A673 (cell line): ENCODE results near the gene NDE1. TPM values are rescaled to one million over a fixed set of nuclear protein-coding genes. Genes with fewer than 3 reads are reported as not detected.

Experiments
- BruUV-seq: library from RNA; stranded (reverse); fragments of 400-500 nt; replicated peaks from 2 replicates; lab custom pipeline; 2021; lab: Mats Ljungman, UMichigan
- CTCF ChIA-PET: fragments of 300-600 bp; sonication (Branson Sonifier 250); formaldehyde crosslinking; loops from one replicate; lab custom pipeline; 2022; ENCODE audit warnings: antibody characterized with exemption; lab: Charles Lee
- POLR2A ChIA-PET: fragments of 300-600 bp; sonication (Branson Sonifier 250); formaldehyde crosslinking; loops from one replicate; lab custom pipeline; 2022; ENCODE audit warnings: antibody characterized with exemption; ENCODE audit not compliant: low non-redundant PET; lab: Charles Lee
- DNase-seq: peaks from one replicate; pipeline ENCODE4 v3.0.0-alpha.2; 2015; ENCODE audit warnings: low spot score
- H3K27ac ChIP-seq: fragments of 200-600 bp; sonication (generic); 2 replicates; pipeline ENCODE4 v1.5.1; 2016; ENCODE audit warnings: mixed run types, low read depth, mild to moderate bottlenecking, mixed read lengths, antibody characterized with exemption, low read length; ENCODE audit not compliant: poor library complexity, severe bottlenecking
- H3K27me3 ChIP-seq: fragments of 200-600 bp; sonication (generic); replicated peaks from 2 replicates; pipeline ENCODE4 v1.6.1; 2017; ENCODE audit warnings: mixed run types, low read depth, mild to moderate bottlenecking, mixed read lengths, antibody characterized with exemption, low read length; ENCODE audit not compliant: insufficient read depth, poor library complexity
- H3K36me3 ChIP-seq: fragments of 200-600 bp; sonication (generic); 2 replicates; pipeline ENCODE4 v1.6.1; 2016; ENCODE audit warnings: mixed run types, mild to moderate bottlenecking, mixed read lengths, antibody characterized with exemption, low read length; ENCODE audit not compliant: insufficient read depth, poor library complexity, severe bottlenecking
- H3K4me1 ChIP-seq: fragments of 200-600 bp; sonication (generic); 2 replicates; pipeline ENCODE4 v1.6.1; 2017; ENCODE audit warnings: mixed run types, mild to moderate bottlenecking, mixed read lengths, antibody characterized with exemption, low read length; ENCODE audit not compliant: insufficient read depth, poor library complexity, severe bottlenecking
- H3K4me3 ChIP-seq: fragments of 200-600 bp; sonication (generic); 2 replicates; pipeline ENCODE4 v1.5.1; 2016; ENCODE audit warnings: low read depth, mixed run types, mild to moderate bottlenecking, mixed read lengths, low read length; ENCODE audit not compliant: poor library complexity, severe bottlenecking
- H3K9me3 ChIP-seq: fragments of 200-600 bp; sonication (generic); 2 replicates; pipeline ENCODE4 v1.6.1; 2016; ENCODE audit warnings: mixed run types, low read depth, mild to moderate bottlenecking, mixed read lengths, antibody characterized with exemption, low read length; ENCODE audit not compliant: poor library complexity, severe bottlenecking
- CTCF ChIP-seq: fragments of 300-800, 200-600 bp; sonication (generic); conservative IDR thresholded peaks from 2 replicates; pipeline ENCODE4 v1.5.1; 2017; ENCODE audit warnings: low read depth, mild to moderate bottlenecking, antibody characterized with exemption, low read length, moderate library complexity, mixed read lengths
- EZH2 ChIP-seq: fragments of 200-600 bp; sonication (generic); IDR thresholded peaks from 2 replicates; pipeline ENCODE4 v1.6.1; 2017; ENCODE audit warnings: borderline replicate concordance, low read depth, mild to moderate bottlenecking, mixed read lengths, antibody characterized with exemption, low read length; ENCODE audit not compliant: poor library complexity, severe bottlenecking
- intact Hi-C: fragments of 100-400 bp; cut with micrococcal nuclease; formaldehyde crosslinking; loops from one replicate; pipeline ENCODE4 v1.10.0; 2022; ENCODE audit not compliant: unreplicated experiment
- total RNA-seq: library from RNA; stranded (reverse); gene quantifications from 2 replicates; pipeline ENCODE4 v1.2.3, GENCODE V29; 2021

Gene NDE1
- total RNA-seq, 1 experiment from 2014 or later, result 78.1 TPM

GRCh38 chr16:15694499-15694898 lies 44.5 kb downstream of the NDE1 start:
- Histone ChIP-seq H3K27ac (no peak overlapping the region), H3K9me3 (no peaks in the 10 kb centered on the region), H3K27me3 (no peaks in the 10 kb centered on the region), H3K36me3 (peaks cover 87% of the 10 kb centered on the region), H3K4me3 (no peak overlapping the region), H3K4me1 (no peaks in the 10 kb centered on the region)
- intact Hi-C loops, result no loop called here
- CTCF ChIA-PET, result no interaction called here
- POLR2A ChIA-PET, result no interaction called here
- no TSS peak for BruUV-seq
- TF ChIP-seq EZH2, result no peak
- no peak for TF ChIP-seq CTCF
- no peak for DNase-seq

GRCh38 chr16:15699819-15700218 lies 49.8 kb downstream of the NDE1 start:
- H3K9me3 ChIP-seq, result no peaks in the 10 kb centered on the region
- DNase-seq, result no peak
- H3K4me1 ChIP-seq, result no peaks in the 10 kb centered on the region
- H3K36me3 ChIP-seq, result peaks cover 71% of the 10 kb centered on the region
- H3K27me3 ChIP-seq, result no peaks in the 10 kb centered on the region
- H3K4me3 ChIP-seq, result no peak overlapping the region
- ChIA-PET CTCF (no interaction called here), POLR2A (no interaction called here)
- intact Hi-C loops, result no loop called here
- TF ChIP-seq EZH2 (no peak), CTCF (no peak)
- H3K27ac ChIP-seq, result no peak overlapping the region
- no TSS peak for BruUV-seq

- TSS peak; percentile 30 for BruUV-seq
- Histone ChIP-seq H3K27me3 (no peaks in the 10 kb centered on the region), H3K4me1 (no peaks in the 10 kb centered on the region), H3K4me3 (no peak overlapping the region), H3K9me3 (no peaks in the 10 kb centered on the region), H3K27ac (no peak overlapping the region), H3K36me3 (peaks cover 57% of the 10 kb centered on the region)
- ChIA-PET POLR2A (no interaction called here), CTCF (no interaction called here)
- no peak for DNase-seq
- intact Hi-C loops, result no loop called here
- no peak for TF ChIP-seq EZH2
- TF ChIP-seq CTCF, result no peak
Observed at GRCh38 chr16:15701367-15701766, 51.3 kb downstream of the NDE1 start.
